Measurements from ENCODE around the gene FAH.

Gene FAH

GRCh38 chr15:80173022-80173759 is 20.4 kb downstream of the FAH start:
- DNase-seq (ENCODE audit: low read depth) = peak; percentile 45

GRCh38 chr15:80174017-80174746 is 21.4 kb downstream of the FAH start:
- no peak for DNase-seq (ENCODE audit: low read depth)

DNA sequence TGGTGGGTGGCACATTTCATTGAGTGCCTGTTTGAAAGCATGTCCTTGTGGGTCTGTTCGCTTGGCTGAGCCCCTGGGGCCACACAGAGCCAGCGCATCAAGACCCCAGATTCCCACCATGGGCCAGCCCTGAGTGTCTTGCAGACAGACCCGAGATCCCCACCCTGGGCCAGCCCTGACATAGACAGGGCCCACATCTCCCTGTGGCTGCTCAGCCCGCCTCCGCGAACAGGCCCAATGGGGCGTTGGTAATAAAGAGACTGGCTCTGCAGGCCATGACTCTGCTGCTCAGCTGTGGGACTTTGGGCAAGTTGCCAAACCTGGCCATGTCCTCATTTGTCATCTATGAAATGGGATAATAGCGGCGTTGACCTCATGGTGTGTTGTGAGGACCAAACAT is 22.6 kb downstream of the FAH start:
- no peak for DNase-seq (ENCODE audit: low read depth)

GRCh38 chr15:80176443-80176842 is 23.6 kb downstream of the FAH start:
- DNase-seq (ENCODE audit: low read depth) = no peak

- DNase-seq (ENCODE audit: low read depth) = no peak
Observed at GRCh38 chr15:80177156-80177555, 24.4 kb downstream of the FAH start.

GRCh38 chr15:80179025-80179759 is 26.4 kb downstream of the FAH start:
- DNase-seq (ENCODE audit: low read depth) = no peak

- DNase-seq (ENCODE audit: low read depth) = no peak
Observed at GRCh38 chr15:80179935-80180334, 27.1 kb downstream of the FAH start.

- DNase-seq (ENCODE audit: low read depth) = no peak
Observed at GRCh38 chr15:80180468-80180867, 27.7 kb downstream of the FAH start.

DNA sequence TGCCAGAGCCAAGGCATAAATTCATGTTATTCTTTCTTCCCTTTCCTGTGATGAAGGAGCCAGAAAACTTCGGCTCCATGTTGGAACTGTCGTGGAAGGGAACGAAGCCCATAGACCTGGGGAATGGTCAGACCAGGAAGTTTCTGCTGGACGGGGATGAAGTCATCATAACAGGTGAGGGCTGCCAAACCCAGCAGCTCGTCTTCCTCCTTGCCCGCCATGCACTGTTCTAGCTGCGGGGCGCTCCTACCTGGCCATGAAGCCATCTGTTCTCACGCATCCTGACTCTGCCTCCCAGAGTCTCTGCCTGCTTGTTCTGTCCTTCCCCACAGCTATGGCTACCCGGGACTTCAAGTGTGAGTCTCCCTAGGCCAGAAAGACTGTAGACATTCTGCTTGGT is 28.2 kb downstream of the FAH start:
- no peak for DNase-seq (ENCODE audit: low read depth)

DNA sequence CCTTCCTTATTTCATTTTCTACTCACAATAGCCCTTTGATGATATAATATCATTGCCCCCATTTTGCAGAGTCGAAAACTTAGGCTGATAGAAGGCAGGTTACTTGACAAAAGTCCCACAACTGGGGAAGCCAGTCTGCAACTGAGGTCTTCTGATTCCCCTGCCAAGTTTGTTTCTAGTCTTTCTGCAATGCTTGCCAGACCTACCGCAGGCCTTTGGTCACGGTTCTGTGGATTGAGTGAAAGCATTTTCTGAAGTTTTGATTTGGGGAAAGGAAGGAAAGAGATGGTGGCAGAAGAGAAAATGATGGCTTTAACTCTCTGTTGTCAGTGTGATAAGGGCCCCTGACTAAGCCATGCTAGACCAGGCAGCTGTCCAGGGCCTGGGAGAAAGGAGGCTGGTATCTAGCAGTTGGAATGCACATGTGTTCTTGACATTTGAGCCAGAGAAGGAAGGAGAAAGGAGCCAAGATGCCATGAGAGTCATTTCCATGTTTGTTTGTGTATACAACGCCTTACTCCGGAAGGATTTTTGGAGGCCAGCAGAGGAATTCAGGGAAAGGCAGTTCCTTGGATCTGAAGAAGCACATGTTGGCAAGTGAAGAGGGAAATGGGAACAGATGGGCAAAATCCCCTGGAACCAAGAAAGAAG is 29.9 kb downstream of the FAH start:
- DNase-seq (ENCODE audit: low read depth) = no peak

GRCh38 chr15:80183306-80183705 is 30.5 kb downstream of the FAH start:
- no peak for DNase-seq (ENCODE audit: low read depth)

- DNase-seq (ENCODE audit: low read depth) = no peak
Observed at GRCh38 chr15:80183886-80184285, 31.1 kb downstream of the FAH start.

GRCh38 chr15:80184554-80184953 is 31.8 kb downstream of the FAH start:
- no peak for DNase-seq (ENCODE audit: low read depth)

GRCh38 chr15:80185152-80185551 is 32.4 kb downstream of the FAH start:
- no peak for DNase-seq (ENCODE audit: low read depth)

- no peak for DNase-seq (ENCODE audit: low read depth)
Observed at GRCh38 chr15:80186066-80186465, 33.3 kb downstream of the FAH start.

DNA sequence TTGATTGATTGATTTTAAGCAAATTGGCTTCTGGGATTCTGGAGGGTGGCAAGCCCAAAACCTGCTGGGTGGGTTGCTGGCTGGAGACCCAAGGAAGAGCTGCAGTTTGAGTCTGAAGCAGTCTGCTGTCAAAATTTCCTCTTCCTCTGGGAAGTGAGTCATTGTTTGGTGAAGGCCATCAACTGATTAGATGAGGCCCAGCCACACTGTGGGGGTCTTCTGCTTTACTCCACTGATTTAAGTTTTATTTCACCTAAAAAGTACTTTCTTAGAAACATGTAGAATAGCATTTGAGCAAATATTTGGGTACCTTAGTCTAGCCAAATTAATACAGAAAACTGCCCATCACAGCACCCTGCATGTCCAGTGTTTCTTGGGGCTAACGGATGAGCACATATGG is 33.8 kb downstream of the FAH start:
- DNase-seq (ENCODE audit: low read depth) = no peak

- DNase-seq (ENCODE audit: low read depth) = no peak
Observed at GRCh38 chr15:80188251-80188650, 35.5 kb downstream of the FAH start.

GRCh38 chr15:80191198-80191597 is 38.4 kb downstream of the FAH start:
- DNase-seq (ENCODE audit: low read depth) = no peak

DNA sequence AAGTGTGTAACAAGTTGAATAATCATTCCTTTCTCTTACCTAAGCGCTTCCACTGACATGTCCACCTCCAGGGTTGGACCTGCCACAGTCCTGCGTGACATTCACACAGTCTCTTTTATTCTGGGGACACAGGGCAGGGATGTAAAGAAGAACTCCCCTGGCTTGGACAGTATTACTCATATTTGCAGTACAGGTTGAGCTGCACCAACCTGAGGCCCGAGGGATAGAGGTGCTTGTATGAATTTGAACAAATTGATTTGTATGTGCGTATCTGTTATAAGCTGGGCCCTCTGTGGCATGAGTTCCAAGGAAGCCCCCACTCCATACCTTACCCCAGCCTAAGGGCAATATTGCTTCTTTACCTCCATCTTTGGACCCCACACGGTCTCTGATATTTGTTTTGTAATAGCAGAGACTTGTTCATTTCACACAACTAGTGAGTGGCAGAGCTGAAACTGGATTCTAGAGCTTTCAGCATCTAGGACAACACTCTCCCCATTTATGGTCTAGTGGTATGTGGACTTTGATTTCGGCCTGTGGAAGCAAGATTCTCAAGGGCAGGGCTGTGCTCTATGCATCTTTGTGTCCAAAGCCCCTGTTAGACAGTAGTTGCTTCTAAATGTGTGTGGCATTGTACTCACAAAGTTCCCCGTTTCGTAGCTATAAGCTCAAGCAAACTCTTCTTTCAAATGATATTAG is 39.2 kb downstream of the FAH start:
- no peak for DNase-seq (ENCODE audit: low read depth)

DNA sequence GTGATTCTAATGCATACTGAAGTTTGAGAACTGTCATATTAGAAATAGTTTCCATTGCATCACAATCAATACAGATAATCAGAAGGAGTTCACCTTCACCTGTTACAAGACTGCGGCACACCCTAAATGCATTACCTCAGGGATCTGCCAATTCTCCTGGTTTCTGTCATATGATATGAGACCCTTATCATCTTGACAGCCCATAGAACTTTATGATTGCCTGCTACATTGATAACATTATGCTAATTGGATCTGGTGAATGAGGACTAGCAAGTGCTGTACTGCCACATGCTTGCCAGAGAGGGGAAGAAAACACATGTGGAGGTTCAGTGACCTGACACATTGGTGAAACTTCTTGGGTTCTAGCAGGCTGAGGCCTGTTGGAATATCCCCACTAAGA is 41.4 kb downstream of the FAH start:
- no peak for DNase-seq (ENCODE audit: low read depth)

DNA sequence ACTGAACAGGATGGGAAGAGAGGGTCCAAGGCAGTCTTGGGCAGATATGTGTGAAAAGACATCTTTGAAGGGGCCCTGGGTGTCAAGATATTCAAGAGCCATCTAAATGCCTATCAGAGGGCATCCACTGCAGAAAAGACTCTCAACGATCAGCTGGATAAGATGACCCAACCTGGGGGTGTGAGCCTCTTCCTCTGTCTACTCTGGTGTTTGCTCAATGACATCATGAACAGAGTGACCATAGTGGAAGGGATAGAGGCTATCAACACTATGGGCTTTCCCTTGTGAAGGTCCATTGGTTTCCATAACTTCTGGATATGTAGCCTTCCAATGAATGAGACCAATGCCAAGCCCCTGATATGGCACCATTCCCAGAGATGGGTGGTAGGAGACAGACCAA is 42.1 kb downstream of the FAH start:
- DNase-seq (ENCODE audit: low read depth) = no peak

DNA sequence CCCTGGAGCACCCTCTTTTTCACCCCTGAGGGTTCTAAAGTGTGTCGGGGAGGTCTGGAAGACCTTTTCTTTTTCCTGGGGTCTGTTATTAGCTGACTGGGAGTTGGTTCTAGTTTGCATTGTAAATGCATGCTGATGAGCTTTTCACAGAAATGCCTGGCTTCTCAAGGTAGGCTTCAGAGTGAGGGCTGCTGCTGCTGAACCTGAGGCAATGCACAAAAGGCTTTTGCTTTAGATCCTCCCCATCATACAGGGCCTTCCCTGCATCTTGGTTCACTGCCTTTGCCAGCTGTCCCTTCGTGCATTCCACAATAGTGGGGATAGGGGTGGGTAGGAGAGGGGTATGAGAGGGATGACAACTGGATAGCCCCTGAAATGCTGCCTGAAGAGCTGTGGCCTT is 46.6 kb downstream of the FAH start:
- DNase-seq (ENCODE audit: low read depth) = no peak

All from T follicular helper cell (primary cell).